K562 (cell line): Measurements from ENCODE around the gene KDM2A. TPM values are rescaled to one million over a fixed set of nuclear protein-coding genes. Genes with fewer than 3 reads are reported as not detected.

Experiments used
- CBFA2T3 ChIP-seq: fragments of 450-650 bp; IDR thresholded peaks from 2 replicates; pipeline ENCODE4 v1.6.1; 2017
- CTBP1 ChIP-seq: fragments of 450-650 bp; IDR thresholded peaks from 2 replicates; pipeline ENCODE4 v1.6.1; 2016; ENCODE audit warnings: borderline replicate concordance
- ELF1 ChIP-seq: fragments of 200-800 bp; sonication (Bioruptor generic); IDR thresholded peaks from 2 replicates; pipeline ENCODE4 v1.6.1; 2016; ENCODE audit warnings: missing genetic modification characterization, missing compliant biosample characterization
- MYBL2 ChIP-seq, 2 experiments: fragments of 450-650 bp in 1 of 2; sonication (generic) in 1 of 2; formaldehyde crosslinking in 1 of 2; IDR thresholded peaks; 2 replicates each; pipeline versions ENCODE4 v1.6.1 to v1.8.1; 2017 to 2022; ENCODE audit warnings: borderline replicate concordance in 1 of 2, inconsistent platforms in 1 of 2, low read depth in 1 of 2, mild to moderate bottlenecking in 1 of 2, missing genetic modification reagents in 1 of 2, moderate library complexity in 1 of 2
- NFATC3 ChIP-seq: fragments of 450-650 bp; IDR thresholded peaks from 2 replicates; pipeline ENCODE4 v1.6.1; 2017; ENCODE audit warnings: mild to moderate bottlenecking
- PTBP1 ChIP-seq: fragments of 200-400 bp; formaldehyde crosslinking; IDR thresholded peaks from 2 replicates; pipeline ENCODE4 v1.6.1; 2017; ENCODE audit warnings: low read depth, low read length
- ZNF175 ChIP-seq: fragments of 200-800 bp; sonication (Bioruptor generic); IDR thresholded peaks from 2 replicates; pipeline ENCODE4 v1.6.1; 2016; ENCODE audit warnings: low read depth, mild to moderate bottlenecking, missing genetic modification characterization, missing compliant biosample characterization
- ZNF511 ChIP-seq: sonication (generic); formaldehyde crosslinking; IDR thresholded peaks from 2 replicates; pipeline ENCODE4 v1.8.0; 2022; ENCODE audit warnings: mild to moderate bottlenecking, missing genetic modification reagents
- ZZZ3 ChIP-seq: fragments of 450-650 bp; IDR thresholded peaks from 2 replicates; pipeline ENCODE4 v1.6.1; 2016; ENCODE audit warnings: antibody characterized with exemption, mild to moderate bottlenecking, moderate library complexity
- polyA plus RNA-seq, 8 experiments: library from polyadenylated mRNA; depleted of rRNA in 4 of 8; stranded (reverse) in 5 of 8; unstranded in 3 of 8; fragments of >200 nt; fragmentation: Nextera tagmentation in 2 of 8; fragmentation: Illumina TruSeq in 1 of 8; extraction: Ambion mirVana in 2 of 8; extraction: Trizol in 1 of 8; gene quantifications; 2 replicates each; pipeline versions ENCODE4 v1.2.1 to v1.2.3, GENCODE V29; 2011 to 2014; ENCODE audit warnings: inconsistent platforms in 1 of 8, missing spikeins in 1 of 8
- total RNA-seq, 7 experiments: library from RNA; depleted of rRNA in 6 of 7; stranded (reverse); fragments of >200 nt in 6 of 7; fragmentation: Illumina TruSeq in 2 of 7; extraction: Trizol in 2 of 7; gene quantifications; 2 replicates each; pipeline versions ENCODE4 v1.2.1 to v1.2.3, GENCODE V29; 2011 to 2021; ENCODE audit warnings: low replicate concordance in 1 of 7
- TF ChIP-seq, protein P1 (sequence below): fragments of 450-650 bp; formaldehyde crosslinking; IDR thresholded peaks from 2 replicates; pipeline ENCODE4 v1.4.0; 2020; ENCODE audit warnings: mild to moderate bottlenecking, mixed read lengths
- TF ChIP-seq, protein P2 (sequence below): sonication (generic); formaldehyde crosslinking; IDR thresholded peaks from 2 replicates; pipeline ENCODE4 v1.8.0; 2022; ENCODE audit warnings: mild to moderate bottlenecking, low read depth, missing genetic modification reagents
- TF ChIP-seq, protein P3 (sequence below): fragments of 200-600 bp; sonication (generic); IDR thresholded peaks from one replicate; pipeline ENCODE4 v1.6.1; 2012; ENCODE audit warnings: mild to moderate bottlenecking, low read depth, low read length, inconsistent platforms

The KDM2A gene
- total and polyA plus RNA-seq, 9 of the 15 experiments (the other 6 are each of a cell fraction or from before 2014, with no cell fraction given) = 5.0 to 39.3 (median 21.3) TPM

DNA sequence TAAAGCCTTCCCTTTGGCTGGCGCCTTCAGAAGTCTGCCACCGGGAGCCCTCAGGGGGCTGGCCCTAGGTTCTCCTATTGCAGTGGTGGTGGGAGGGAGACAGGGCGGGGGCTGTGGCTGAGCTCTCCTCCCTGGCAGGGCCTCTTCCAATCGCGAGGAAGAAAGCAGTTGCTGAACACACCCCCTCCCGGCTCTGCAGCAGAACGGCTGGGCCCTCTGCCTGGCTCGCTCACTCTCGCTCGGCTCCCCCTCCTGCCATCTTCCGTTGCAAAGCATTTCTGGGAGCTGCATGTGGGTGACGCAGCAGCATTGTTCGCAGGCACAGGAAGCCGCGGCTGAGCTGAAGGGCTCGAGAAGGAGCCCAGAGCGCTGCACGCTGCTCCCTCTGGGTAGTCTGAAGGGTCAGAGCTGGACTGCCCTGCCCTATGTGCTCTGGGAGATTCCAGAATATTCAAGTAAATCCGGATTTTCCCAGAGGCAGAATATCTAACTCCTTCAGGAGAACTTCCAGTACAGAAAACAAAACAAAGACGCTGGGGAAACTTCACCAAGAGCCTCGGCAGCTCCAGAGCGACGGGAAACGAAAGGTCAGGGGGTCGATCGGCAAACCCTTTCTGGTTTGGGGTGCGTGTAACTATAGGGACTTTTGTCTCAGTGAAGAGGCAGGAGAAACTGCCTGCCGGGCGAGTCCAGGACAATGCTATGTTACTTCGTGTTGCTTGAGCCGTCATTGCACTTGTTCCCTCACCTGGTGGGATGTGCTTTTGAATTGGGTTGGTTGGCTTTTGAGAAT lies 120.9 kb downstream of the KDM2A start (continued):
- TF ChIP-seq ZNF511 (no peak), CTBP1 (no peak), ELF1 (tag) (peak; percentile 52; the same call in 1 of the 2 replicates), NFATC3 (no peak), CBFA2T3 (no peak; the same call in 1 of the 2 replicates), ZZZ3 (no peak), ZNF175 (CRISPR knock-in tag) (no peak), PTBP1 (no peak), MYBL2 (IDR thresholded peaks at IDR 0.05; ENCODE audit: low read depth) (no peak), MYBL2 (CRISPR knock-in tag; IDR thresholded peaks at IDR 0.05; ENCODE audit: borderline replicate concordance) (no peak)
- TF ChIP-seq, protein P1, sequence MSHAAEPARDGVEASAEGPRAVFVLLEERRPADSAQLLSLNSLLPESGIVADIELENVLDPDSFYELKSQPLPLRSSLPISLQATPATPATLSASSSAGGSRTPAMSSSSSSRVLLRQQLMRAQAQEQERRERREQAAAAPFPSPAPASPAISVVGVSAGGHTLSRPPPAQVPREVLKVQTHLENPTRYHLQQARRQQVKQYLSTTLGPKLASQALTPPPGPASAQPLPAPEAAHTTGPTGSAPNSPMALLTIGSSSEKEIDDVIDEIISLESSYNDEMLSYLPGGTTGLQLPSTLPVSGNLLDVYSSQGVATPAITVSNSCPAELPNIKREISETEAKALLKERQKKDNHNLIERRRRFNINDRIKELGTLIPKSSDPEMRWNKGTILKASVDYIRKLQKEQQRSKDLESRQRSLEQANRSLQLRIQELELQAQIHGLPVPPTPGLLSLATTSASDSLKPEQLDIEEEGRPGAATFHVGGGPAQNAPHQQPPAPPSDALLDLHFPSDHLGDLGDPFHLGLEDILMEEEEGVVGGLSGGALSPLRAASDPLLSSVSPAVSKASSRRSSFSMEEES (CRISPR knock-in tag) = no peak
- TF ChIP-seq, protein P2, sequence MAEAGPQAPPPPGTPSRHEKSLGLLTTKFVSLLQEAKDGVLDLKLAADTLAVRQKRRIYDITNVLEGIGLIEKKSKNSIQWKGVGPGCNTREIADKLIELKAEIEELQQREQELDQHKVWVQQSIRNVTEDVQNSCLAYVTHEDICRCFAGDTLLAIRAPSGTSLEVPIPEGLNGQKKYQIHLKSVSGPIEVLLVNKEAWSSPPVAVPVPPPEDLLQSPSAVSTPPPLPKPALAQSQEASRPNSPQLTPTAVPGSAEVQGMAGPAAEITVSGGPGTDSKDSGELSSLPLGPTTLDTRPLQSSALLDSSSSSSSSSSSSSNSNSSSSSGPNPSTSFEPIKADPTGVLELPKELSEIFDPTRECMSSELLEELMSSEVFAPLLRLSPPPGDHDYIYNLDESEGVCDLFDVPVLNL = no peak
- TF ChIP-seq, protein P3, sequence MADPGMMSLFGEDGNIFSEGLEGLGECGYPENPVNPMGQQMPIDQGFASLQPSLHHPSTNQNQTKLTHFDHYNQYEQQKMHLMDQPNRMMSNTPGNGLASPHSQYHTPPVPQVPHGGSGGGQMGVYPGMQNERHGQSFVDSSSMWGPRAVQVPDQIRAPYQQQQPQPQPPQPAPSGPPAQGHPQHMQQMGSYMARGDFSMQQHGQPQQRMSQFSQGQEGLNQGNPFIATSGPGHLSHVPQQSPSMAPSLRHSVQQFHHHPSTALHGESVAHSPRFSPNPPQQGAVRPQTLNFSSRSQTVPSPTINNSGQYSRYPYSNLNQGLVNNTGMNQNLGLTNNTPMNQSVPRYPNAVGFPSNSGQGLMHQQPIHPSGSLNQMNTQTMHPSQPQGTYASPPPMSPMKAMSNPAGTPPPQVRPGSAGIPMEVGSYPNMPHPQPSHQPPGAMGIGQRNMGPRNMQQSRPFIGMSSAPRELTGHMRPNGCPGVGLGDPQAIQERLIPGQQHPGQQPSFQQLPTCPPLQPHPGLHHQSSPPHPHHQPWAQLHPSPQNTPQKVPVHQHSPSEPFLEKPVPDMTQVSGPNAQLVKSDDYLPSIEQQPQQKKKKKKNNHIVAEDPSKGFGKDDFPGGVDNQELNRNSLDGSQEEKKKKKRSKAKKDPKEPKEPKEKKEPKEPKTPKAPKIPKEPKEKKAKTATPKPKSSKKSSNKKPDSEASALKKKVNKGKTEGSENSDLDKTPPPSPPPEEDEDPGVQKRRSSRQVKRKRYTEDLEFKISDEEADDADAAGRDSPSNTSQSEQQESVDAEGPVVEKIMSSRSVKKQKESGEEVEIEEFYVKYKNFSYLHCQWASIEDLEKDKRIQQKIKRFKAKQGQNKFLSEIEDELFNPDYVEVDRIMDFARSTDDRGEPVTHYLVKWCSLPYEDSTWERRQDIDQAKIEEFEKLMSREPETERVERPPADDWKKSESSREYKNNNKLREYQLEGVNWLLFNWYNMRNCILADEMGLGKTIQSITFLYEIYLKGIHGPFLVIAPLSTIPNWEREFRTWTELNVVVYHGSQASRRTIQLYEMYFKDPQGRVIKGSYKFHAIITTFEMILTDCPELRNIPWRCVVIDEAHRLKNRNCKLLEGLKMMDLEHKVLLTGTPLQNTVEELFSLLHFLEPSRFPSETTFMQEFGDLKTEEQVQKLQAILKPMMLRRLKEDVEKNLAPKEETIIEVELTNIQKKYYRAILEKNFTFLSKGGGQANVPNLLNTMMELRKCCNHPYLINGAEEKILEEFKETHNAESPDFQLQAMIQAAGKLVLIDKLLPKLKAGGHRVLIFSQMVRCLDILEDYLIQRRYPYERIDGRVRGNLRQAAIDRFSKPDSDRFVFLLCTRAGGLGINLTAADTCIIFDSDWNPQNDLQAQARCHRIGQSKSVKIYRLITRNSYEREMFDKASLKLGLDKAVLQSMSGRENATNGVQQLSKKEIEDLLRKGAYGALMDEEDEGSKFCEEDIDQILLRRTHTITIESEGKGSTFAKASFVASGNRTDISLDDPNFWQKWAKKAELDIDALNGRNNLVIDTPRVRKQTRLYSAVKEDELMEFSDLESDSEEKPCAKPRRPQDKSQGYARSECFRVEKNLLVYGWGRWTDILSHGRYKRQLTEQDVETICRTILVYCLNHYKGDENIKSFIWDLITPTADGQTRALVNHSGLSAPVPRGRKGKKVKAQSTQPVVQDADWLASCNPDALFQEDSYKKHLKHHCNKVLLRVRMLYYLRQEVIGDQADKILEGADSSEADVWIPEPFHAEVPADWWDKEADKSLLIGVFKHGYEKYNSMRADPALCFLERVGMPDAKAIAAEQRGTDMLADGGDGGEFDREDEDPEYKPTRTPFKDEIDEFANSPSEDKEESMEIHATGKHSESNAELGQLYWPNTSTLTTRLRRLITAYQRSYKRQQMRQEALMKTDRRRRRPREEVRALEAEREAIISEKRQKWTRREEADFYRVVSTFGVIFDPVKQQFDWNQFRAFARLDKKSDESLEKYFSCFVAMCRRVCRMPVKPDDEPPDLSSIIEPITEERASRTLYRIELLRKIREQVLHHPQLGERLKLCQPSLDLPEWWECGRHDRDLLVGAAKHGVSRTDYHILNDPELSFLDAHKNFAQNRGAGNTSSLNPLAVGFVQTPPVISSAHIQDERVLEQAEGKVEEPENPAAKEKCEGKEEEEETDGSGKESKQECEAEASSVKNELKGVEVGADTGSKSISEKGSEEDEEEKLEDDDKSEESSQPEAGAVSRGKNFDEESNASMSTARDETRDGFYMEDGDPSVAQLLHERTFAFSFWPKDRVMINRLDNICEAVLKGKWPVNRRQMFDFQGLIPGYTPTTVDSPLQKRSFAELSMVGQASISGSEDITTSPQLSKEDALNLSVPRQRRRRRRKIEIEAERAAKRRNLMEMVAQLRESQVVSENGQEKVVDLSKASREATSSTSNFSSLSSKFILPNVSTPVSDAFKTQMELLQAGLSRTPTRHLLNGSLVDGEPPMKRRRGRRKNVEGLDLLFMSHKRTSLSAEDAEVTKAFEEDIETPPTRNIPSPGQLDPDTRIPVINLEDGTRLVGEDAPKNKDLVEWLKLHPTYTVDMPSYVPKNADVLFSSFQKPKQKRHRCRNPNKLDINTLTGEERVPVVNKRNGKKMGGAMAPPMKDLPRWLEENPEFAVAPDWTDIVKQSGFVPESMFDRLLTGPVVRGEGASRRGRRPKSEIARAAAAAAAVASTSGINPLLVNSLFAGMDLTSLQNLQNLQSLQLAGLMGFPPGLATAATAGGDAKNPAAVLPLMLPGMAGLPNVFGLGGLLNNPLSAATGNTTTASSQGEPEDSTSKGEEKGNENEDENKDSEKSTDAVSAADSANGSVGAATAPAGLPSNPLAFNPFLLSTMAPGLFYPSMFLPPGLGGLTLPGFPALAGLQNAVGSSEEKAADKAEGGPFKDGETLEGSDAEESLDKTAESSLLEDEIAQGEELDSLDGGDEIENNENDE = no peak
